A549 (cell line): ENCODE results near the gene NIBAN1. TPM values are rescaled to one million over a fixed set of nuclear protein-coding genes. Genes with fewer than 3 reads are reported as not detected.

Experiments used
- ATAC-seq, 2 experiments: fragments of 200-7000 bp in 1 of 2; fragments of >200 bp in 1 of 2; cut with Nextera tagmentation in 1 of 2; cut with Tn5 transposase in 1 of 2; 3 replicates each; pipeline versions ENCODE4 v1.8.0 to v1.9.1; 2018 to 2020; ENCODE audit warnings: mild to moderate bottlenecking in 1 of 2, moderate library complexity in 1 of 2
- CTCF ChIA-PET: fragments of 300-600 bp; sonication (Branson Sonifier 250); formaldehyde crosslinking; extraction: SDS; loops from one replicate; lab custom pipeline; 2021; ENCODE audit warnings: antibody characterized with exemption, inconsistent platforms; lab: Yijun Ruan, JAX
- POLR2A ChIA-PET: fragments of 350-600 bp; formaldehyde crosslinking; extraction: SDS; loops from one replicate; lab custom pipeline; 2021; ENCODE audit warnings: antibody characterized with exemption, inconsistent platforms; lab: Yijun Ruan, JAX
- DNase-seq, 2 experiments: peaks; one replicate each; pipeline versions ENCODE4 v3.0.0 to v3.0.0-alpha.2; 2011 to 2016; ENCODE audit warnings: low read depth in 1 of 2, low spot score in 1 of 2
- FAIRE-seq: peaks from 2 replicates; lab custom pipeline; 2011; peaks lifted over from hg19 to GRCh38; lab: Jason Lieb, UNC
- H3K27ac ChIP-seq, 2 experiments: fragments of >200 bp; sonication (Bioruptor Twin); formaldehyde crosslinking; 3 replicates each; pipeline ENCODE4 v1.5.1; 2016 to 2017
- H3K4me1 ChIP-seq: fragments of >200 bp; sonication (Bioruptor Twin); formaldehyde crosslinking; 3 replicates; pipeline ENCODE4 v1.6.1; 2016
- H3K4me2 ChIP-seq: fragments of >200 bp; sonication (Bioruptor Twin); formaldehyde crosslinking; 3 replicates; pipeline ENCODE4 v1.6.1; 2016
- H3K4me3 ChIP-seq: fragments of >200 bp; sonication (Bioruptor Twin); formaldehyde crosslinking; 3 replicates; pipeline ENCODE4 v1.5.1; 2016
- H3K9me3 ChIP-seq: fragments of >200 bp; sonication (Bioruptor Twin); formaldehyde crosslinking; 3 replicates; pipeline ENCODE4 v1.6.1; 2016
- CBX8 ChIP-seq: fragments of 200-600 bp; sonication (generic); IDR thresholded peaks from 2 replicates; pipeline ENCODE4 v1.6.1; 2016
- EHMT2 ChIP-seq: fragments of 200-600 bp; sonication (generic); IDR thresholded peaks from 2 replicates; pipeline ENCODE4 v1.6.1; 2016; ENCODE audit warnings: antibody characterized with exemption, low read depth, mild to moderate bottlenecking, moderate library complexity
- EP300 ChIP-seq, 2 experiments: fragments of >200 bp; sonication (Bioruptor Twin); formaldehyde crosslinking; IDR thresholded peaks; 2 replicates in 1 of 2; 3 replicates in 1 of 2; pipeline ENCODE4 v1.6.1; 2016 to 2017
- FOXS1 ChIP-seq: fragments of 250-450 bp; sonication (Bioruptor Pico); IDR thresholded peaks from 2 replicates; pipeline ENCODE4 v1.5.0; 2020; ENCODE audit warnings: mild to moderate bottlenecking, moderate library complexity
- GATA3 ChIP-seq: IDR thresholded peaks from 2 replicates; pipeline ENCODE4 v1.6.1; 2012; ENCODE audit warnings: borderline replicate concordance
- HDAC2 ChIP-seq: fragments of 200-600 bp; sonication (generic); IDR thresholded peaks from 2 replicates; pipeline ENCODE4 v1.6.1; 2016
- HEYL ChIP-seq: fragments of 250-450 bp; sonication (Bioruptor Pico); IDR thresholded peaks from 2 replicates; pipeline ENCODE4 v1.8.0; 2021; ENCODE audit warnings: mild to moderate bottlenecking, moderate library complexity
- HOXB5 ChIP-seq: fragments of 250-450 bp; sonication (Bioruptor Pico); IDR thresholded peaks from 2 replicates; pipeline ENCODE4 v1.5.0; 2020; ENCODE audit warnings: mild to moderate bottlenecking, moderate library complexity
- JUNB ChIP-seq: fragments of >200 bp; sonication (Bioruptor Twin); formaldehyde crosslinking; IDR thresholded peaks from 2 replicates; pipeline ENCODE4 v1.6.1; 2016
- KDM1A ChIP-seq: fragments of 200-600 bp; sonication (generic); IDR thresholded peaks from 2 replicates; pipeline ENCODE4 v1.6.1; 2016; ENCODE audit warnings: low read depth, mild to moderate bottlenecking
- KDM5A ChIP-seq: fragments of 200-600 bp; sonication (generic); IDR thresholded peaks from 2 replicates; pipeline ENCODE4 v1.6.1; 2016; ENCODE audit warnings: antibody characterized with exemption, mild to moderate bottlenecking
- MAFK ChIP-seq: fragments of 450-650 bp; IDR thresholded peaks from 2 replicates; pipeline ENCODE4 v1.6.1; 2014; ENCODE audit not compliant: partially characterized antibody
- MYC ChIP-seq: IDR thresholded peaks from 2 replicates; pipeline ENCODE4 v1.6.1; 2012; ENCODE audit warnings: mild to moderate bottlenecking, inconsistent platforms, low read length, improper control_type of control experiment, borderline replicate concordance
- NFE2L2 ChIP-seq: fragments of 150-350 bp; conservative IDR thresholded peaks from 2 replicates; pipeline ENCODE4 v1.6.1; 2014; ENCODE audit warnings: low read length
- TFCP2L1 ChIP-seq: fragments of 250-450 bp; sonication (Bioruptor Pico); IDR thresholded peaks from 2 replicates; pipeline ENCODE4 v1.5.0; 2021; ENCODE audit warnings: mild to moderate bottlenecking
- TP53 ChIP-seq: fragments of 250-450 bp; sonication (Bioruptor Pico); IDR thresholded peaks from 2 replicates; pipeline ENCODE4 v1.5.0; 2021; ENCODE audit warnings: mild to moderate bottlenecking, moderate library complexity
- ZC3H11A ChIP-seq: fragments of 450-650 bp; IDR thresholded peaks from 2 replicates; pipeline ENCODE4 v1.6.1; 2014; ENCODE audit warnings: antibody characterized with exemption, mild to moderate bottlenecking
- ZNF302 ChIP-seq: fragments of 250-450 bp; sonication (Bioruptor Pico); IDR thresholded peaks from 2 replicates; pipeline ENCODE4 v1.9.0; 2021; ENCODE audit warnings: inconsistent platforms, mild to moderate bottlenecking, moderate library complexity
- WGBS: methylation state at CpG from one replicate; pipeline ENCODE4 v1.1.6; 2017; ENCODE audit errors: missing lambda C conversion rate; 5-methylcytosine and 5-hydroxymethylcytosine counted together
- polyA plus RNA-seq, 4 experiments: library from polyadenylated mRNA; depleted of rRNA in 3 of 4; stranded (reverse); fragments of >200 nt; fragmentation: RNase III in 1 of 4; extraction: RNeasy Plus Mini Kit Qiagen cat#74134 plus additional on column Dnase treatment in 1 of 4; gene quantifications; 2 replicates in 3 of 4; 3 replicates in 1 of 4; pipeline ENCODE4 v1.2.3, GENCODE V29; 2011 to 2017
- TF ChIP-seq, protein P1 (sequence below): IDR thresholded peaks from 2 replicates; pipeline ENCODE4 v1.6.1; 2012
- TF ChIP-seq, protein P2 (sequence below): fragments of 150-350 bp; IDR thresholded peaks from 2 replicates; pipeline ENCODE4 v1.6.1; 2014; ENCODE audit warnings: low read depth, mild to moderate bottlenecking, low read length
- TF ChIP-seq, protein P3 (sequence below): fragments of 200-600 bp; sonication (generic); IDR thresholded peaks from 2 replicates; pipeline ENCODE4 v1.6.1; 2016; ENCODE audit warnings: antibody characterized with exemption, mild to moderate bottlenecking, moderate library complexity
- TF ChIP-seq, protein P4 (sequence below): fragments of 250-450 bp; sonication (Bioruptor Pico); IDR thresholded peaks from 2 replicates; pipeline ENCODE4 v1.5.0; 2021; ENCODE audit warnings: mild to moderate bottlenecking, moderate library complexity, borderline replicate concordance
- TF ChIP-seq, protein P5 (sequence below): IDR thresholded peaks from 2 replicates; pipeline ENCODE4 v1.6.1; 2012
- TF ChIP-seq, protein P6 (sequence below): fragments of 450-650 bp; IDR thresholded peaks from 2 replicates; pipeline ENCODE4 v1.6.1; 2014; ENCODE audit warnings: antibody characterized with exemption
- TF ChIP-seq, protein P7 (sequence below): fragments of >200 bp; sonication (Bioruptor Twin); formaldehyde crosslinking; IDR thresholded peaks from 3 replicates; pipeline ENCODE4 v1.5.1; 2016

The NIBAN1 gene
- polyA plus RNA-seq, 2 of the 4 experiments (the other 2 are of a cell fraction) = 0.35 to 12.7 TPM

DNA sequence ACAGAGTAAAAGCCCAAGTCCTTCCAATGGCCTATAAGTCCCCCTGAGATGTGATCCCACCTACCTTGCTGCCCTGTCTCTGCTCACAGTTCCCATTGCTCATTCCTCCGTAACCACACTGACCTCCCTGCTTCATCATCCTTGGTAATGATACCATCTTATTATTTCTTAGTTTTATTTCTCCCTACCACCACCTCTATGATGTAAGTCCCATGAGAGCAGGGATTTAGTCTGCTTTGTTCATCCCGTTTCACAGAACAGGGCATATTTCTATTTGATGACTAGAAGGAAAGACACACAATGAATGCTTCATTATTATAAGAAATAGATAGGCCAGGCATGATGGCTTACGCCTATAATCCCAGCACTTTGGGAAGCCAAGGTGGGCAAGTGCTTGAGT, 22.5 kb downstream of the NIBAN1 start:
- Histone ChIP-seq H3K4me3 (no peak overlapping the region), H3K4me1 (no peaks in the 10 kb centered on the region), H3K9me3 (no peaks in the 10 kb centered on the region), H3K4me2 (no peak overlapping the region), H3K27ac (no peak overlapping the region)
- FAIRE-seq (no peak), DNase-seq (no peak), ATAC-seq (no peak)
- 67% methylated on average over 3 of the region's 3 CpGs for WGBS
- TF ChIP-seq KDM1A = no peak
- no peak for TF ChIP-seq MAFK
- TF ChIP-seq, protein P1, sequence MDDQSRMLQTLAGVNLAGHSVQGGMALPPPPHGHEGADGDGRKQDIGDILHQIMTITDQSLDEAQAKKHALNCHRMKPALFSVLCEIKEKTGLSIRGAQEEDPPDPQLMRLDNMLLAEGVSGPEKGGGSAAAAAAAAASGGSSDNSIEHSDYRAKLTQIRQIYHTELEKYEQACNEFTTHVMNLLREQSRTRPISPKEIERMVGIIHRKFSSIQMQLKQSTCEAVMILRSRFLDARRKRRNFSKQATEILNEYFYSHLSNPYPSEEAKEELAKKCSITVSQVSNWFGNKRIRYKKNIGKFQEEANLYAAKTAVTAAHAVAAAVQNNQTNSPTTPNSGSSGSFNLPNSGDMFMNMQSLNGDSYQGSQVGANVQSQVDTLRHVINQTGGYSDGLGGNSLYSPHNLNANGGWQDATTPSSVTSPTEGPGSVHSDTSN = no peak
- no peak for TF ChIP-seq TP53 (CRISPR knock-in tag)
- TF ChIP-seq HEYL (CRISPR knock-in tag) = no peak
- no peak for TF ChIP-seq NFE2L2
- TF ChIP-seq, protein P2, sequence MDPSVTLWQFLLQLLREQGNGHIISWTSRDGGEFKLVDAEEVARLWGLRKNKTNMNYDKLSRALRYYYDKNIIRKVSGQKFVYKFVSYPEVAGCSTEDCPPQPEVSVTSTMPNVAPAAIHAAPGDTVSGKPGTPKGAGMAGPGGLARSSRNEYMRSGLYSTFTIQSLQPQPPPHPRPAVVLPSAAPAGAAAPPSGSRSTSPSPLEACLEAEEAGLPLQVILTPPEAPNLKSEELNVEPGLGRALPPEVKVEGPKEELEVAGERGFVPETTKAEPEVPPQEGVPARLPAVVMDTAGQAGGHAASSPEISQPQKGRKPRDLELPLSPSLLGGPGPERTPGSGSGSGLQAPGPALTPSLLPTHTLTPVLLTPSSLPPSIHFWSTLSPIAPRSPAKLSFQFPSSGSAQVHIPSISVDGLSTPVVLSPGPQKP = no peak
- TF ChIP-seq, protein P3, sequence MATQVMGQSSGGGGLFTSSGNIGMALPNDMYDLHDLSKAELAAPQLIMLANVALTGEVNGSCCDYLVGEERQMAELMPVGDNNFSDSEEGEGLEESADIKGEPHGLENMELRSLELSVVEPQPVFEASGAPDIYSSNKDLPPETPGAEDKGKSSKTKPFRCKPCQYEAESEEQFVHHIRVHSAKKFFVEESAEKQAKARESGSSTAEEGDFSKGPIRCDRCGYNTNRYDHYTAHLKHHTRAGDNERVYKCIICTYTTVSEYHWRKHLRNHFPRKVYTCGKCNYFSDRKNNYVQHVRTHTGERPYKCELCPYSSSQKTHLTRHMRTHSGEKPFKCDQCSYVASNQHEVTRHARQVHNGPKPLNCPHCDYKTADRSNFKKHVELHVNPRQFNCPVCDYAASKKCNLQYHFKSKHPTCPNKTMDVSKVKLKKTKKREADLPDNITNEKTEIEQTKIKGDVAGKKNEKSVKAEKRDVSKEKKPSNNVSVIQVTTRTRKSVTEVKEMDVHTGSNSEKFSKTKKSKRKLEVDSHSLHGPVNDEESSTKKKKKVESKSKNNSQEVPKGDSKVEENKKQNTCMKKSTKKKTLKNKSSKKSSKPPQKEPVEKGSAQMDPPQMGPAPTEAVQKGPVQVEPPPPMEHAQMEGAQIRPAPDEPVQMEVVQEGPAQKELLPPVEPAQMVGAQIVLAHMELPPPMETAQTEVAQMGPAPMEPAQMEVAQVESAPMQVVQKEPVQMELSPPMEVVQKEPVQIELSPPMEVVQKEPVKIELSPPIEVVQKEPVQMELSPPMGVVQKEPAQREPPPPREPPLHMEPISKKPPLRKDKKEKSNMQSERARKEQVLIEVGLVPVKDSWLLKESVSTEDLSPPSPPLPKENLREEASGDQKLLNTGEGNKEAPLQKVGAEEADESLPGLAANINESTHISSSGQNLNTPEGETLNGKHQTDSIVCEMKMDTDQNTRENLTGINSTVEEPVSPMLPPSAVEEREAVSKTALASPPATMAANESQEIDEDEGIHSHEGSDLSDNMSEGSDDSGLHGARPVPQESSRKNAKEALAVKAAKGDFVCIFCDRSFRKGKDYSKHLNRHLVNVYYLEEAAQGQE = no peak
- no peak for TF ChIP-seq TFCP2L1 (CRISPR knock-in tag)
- TF ChIP-seq KDM5A = no peak
- TF ChIP-seq, protein P4, sequence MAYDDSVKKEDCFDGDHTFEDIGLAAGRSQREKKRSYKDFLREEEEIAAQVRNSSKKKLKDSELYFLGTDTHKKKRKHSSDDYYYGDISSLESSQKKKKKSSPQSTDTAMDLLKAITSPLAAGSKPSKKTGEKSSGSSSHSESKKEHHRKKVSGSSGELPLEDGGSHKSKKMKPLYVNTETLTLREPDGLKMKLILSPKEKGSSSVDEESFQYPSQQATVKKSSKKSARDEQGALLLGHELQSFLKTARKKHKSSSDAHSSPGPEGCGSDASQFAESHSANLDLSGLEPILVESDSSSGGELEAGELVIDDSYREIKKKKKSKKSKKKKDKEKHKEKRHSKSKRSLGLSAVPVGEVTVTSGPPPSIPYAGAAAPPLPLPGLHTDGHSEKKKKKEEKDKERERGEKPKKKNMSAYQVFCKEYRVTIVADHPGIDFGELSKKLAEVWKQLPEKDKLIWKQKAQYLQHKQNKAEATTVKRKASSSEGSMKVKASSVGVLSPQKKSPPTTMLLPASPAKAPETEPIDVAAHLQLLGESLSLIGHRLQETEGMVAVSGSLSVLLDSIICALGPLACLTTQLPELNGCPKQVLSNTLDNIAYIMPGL (CRISPR knock-in tag) = no peak
- TF ChIP-seq, protein P5, sequence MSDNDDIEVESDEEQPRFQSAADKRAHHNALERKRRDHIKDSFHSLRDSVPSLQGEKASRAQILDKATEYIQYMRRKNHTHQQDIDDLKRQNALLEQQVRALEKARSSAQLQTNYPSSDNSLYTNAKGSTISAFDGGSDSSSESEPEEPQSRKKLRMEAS = no peak
- no peak for TF ChIP-seq EHMT2
- no peak for TF ChIP-seq FOXS1
- TF ChIP-seq JUNB = no peak
- TF ChIP-seq ZNF302 = no peak
- no peak for TF ChIP-seq MYC
- TF ChIP-seq, protein P6, sequence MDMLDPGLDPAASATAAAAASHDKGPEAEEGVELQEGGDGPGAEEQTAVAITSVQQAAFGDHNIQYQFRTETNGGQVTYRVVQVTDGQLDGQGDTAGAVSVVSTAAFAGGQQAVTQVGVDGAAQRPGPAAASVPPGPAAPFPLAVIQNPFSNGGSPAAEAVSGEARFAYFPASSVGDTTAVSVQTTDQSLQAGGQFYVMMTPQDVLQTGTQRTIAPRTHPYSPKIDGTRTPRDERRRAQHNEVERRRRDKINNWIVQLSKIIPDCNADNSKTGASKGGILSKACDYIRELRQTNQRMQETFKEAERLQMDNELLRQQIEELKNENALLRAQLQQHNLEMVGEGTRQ = no peak
- TF ChIP-seq CBX8 = no peak
- ChIA-PET POLR2A (no interaction called here), CTCF (interaction anchor here (1.2 kb wide), 1 partner anchor 8 kb away, joined by 3 read pairs; no protein-coding TSS in a partner anchor)

DNA sequence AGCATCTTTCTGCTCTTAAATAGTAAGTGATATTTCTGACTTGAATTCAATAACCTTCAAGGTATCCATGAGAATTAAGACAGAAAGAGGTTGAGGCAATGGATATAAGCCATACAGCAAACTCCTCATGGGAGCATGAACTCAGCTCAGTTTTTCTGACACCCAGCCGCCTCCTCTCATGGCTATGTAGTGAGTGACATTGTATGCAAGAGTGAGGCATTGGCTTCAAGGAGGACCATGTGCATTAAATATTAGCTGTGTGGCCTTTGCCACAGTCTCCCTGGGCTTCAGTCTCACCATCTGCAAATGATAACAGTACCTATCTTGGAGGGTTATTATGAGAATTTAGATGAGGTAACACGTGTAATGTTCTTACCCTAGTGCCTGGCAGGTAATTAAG, 23.4 kb downstream of the NIBAN1 start:
- ChIA-PET CTCF (interaction anchor here (0.6 to 1.2 kb wide), 2 partner anchors 9 to 151 kb away, joined by 3 read pairs; no protein-coding TSS in a partner anchor), POLR2A (no interaction called here)
- Histone ChIP-seq H3K9me3 (no peaks in the 10 kb centered on the region), H3K4me2 (no peak overlapping the region), H3K27ac (no peak overlapping the region), H3K4me3 (no peak overlapping the region), H3K4me1 (no peaks in the 10 kb centered on the region)
- WGBS = 47% methylated on average over 2 of the region's 2 CpGs
- DNase-seq (no peak), ATAC-seq (no peak), FAIRE-seq (no peak)
- TF ChIP-seq GATA3 (no peak), HOXB5 (no peak), EP300 (IDR thresholded peaks at IDR 0.05) (no peak), ZC3H11A (no peak), HDAC2 (no peak), KDM5A (no peak)
- TF ChIP-seq, protein P7, sequence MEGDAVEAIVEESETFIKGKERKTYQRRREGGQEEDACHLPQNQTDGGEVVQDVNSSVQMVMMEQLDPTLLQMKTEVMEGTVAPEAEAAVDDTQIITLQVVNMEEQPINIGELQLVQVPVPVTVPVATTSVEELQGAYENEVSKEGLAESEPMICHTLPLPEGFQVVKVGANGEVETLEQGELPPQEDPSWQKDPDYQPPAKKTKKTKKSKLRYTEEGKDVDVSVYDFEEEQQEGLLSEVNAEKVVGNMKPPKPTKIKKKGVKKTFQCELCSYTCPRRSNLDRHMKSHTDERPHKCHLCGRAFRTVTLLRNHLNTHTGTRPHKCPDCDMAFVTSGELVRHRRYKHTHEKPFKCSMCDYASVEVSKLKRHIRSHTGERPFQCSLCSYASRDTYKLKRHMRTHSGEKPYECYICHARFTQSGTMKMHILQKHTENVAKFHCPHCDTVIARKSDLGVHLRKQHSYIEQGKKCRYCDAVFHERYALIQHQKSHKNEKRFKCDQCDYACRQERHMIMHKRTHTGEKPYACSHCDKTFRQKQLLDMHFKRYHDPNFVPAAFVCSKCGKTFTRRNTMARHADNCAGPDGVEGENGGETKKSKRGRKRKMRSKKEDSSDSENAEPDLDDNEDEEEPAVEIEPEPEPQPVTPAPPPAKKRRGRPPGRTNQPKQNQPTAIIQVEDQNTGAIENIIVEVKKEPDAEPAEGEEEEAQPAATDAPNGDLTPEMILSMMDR = no peak
- TF ChIP-seq, protein P5 = no peak
- TF ChIP-seq, protein P2 = no peak
- TF ChIP-seq, protein P1 = no peak
